ACC112 (cell line): Measurements from ENCODE around the gene C2orf81.

Source experiments
- H2AFZ ChIP-seq: fragments of 200-600 bp; sonication (generic); one replicate; pipeline ENCODE4 v1.6.0; 2017; ENCODE audit warnings: antibody characterized with exemption, low read length; ENCODE audit not compliant: unreplicated experiment
- H3K27ac ChIP-seq: fragments of 200-600 bp; sonication (generic); 2 replicates; pipeline ENCODE4 v1.5.1; 2014; ENCODE audit warnings: low read depth, mild to moderate bottlenecking, antibody characterized with exemption, low read length, moderate library complexity
- H3K27me3 ChIP-seq: fragments of 200-600 bp; sonication (generic); 2 replicates; pipeline ENCODE4 v1.6.1; 2014; ENCODE audit warnings: mild to moderate bottlenecking, antibody characterized with exemption, low read length, moderate library complexity, mixed read lengths; ENCODE audit not compliant: insufficient read depth
- H3K36me3 ChIP-seq: fragments of 200-600 bp; sonication (generic); 2 replicates; pipeline ENCODE4 v1.6.1; 2016; ENCODE audit warnings: mild to moderate bottlenecking, antibody characterized with exemption, low read length, moderate library complexity, mixed read lengths; ENCODE audit not compliant: insufficient read depth
- H3K4me1 ChIP-seq: fragments of 200-600 bp; sonication (generic); one replicate; pipeline ENCODE4 v1.6.1; 2016; ENCODE audit warnings: low read length, mixed read lengths; ENCODE audit not compliant: insufficient read depth, unreplicated experiment, control insufficient read depth
- H3K4me3 ChIP-seq: fragments of 200-600 bp; sonication (generic); 2 replicates; pipeline ENCODE4 v1.5.1; 2014; ENCODE audit warnings: mild to moderate bottlenecking, low read depth, low read length
- H3K79me2 ChIP-seq: fragments of 200-600 bp; sonication (generic); one replicate; pipeline ENCODE4 v1.6.0; 2016; ENCODE audit warnings: low read length; ENCODE audit not compliant: control insufficient read depth, unreplicated experiment, insufficient read depth

The C2orf81 gene

DNA sequence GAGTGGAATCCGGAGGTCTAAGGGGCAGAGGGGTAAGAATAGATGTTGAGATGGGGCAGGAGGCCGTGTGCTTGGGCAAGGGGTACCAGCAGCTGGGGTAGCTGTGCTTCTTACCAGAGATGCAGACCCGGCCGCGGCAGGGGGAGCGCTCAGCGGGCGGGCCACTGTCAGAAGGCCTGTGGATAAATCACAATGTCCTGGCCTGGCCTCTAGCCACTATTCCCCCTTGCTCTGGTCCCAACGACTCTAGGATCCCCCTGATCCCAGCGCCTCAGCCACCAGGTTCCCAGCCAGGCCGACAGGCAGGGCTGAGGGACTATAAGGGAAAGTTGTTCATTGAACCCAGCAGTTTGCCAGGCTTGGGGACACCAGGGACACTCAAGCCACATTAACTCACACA is 9.1 kb upstream of the C2orf81 start:
- H3K79me2 ChIP-seq, result no peaks in the 10 kb centered on the region
- H3K36me3 ChIP-seq, result no peaks in the 10 kb centered on the region
- H3K4me1 ChIP-seq, result no peaks in the 10 kb centered on the region
- no peaks in the 10 kb centered on the region for H3K27me3 ChIP-seq
- H3K27ac ChIP-seq, result no peak overlapping the region
- no peak overlapping the region for H3K4me3 ChIP-seq
- no peak overlapping the region for H2AFZ ChIP-seq

DNA sequence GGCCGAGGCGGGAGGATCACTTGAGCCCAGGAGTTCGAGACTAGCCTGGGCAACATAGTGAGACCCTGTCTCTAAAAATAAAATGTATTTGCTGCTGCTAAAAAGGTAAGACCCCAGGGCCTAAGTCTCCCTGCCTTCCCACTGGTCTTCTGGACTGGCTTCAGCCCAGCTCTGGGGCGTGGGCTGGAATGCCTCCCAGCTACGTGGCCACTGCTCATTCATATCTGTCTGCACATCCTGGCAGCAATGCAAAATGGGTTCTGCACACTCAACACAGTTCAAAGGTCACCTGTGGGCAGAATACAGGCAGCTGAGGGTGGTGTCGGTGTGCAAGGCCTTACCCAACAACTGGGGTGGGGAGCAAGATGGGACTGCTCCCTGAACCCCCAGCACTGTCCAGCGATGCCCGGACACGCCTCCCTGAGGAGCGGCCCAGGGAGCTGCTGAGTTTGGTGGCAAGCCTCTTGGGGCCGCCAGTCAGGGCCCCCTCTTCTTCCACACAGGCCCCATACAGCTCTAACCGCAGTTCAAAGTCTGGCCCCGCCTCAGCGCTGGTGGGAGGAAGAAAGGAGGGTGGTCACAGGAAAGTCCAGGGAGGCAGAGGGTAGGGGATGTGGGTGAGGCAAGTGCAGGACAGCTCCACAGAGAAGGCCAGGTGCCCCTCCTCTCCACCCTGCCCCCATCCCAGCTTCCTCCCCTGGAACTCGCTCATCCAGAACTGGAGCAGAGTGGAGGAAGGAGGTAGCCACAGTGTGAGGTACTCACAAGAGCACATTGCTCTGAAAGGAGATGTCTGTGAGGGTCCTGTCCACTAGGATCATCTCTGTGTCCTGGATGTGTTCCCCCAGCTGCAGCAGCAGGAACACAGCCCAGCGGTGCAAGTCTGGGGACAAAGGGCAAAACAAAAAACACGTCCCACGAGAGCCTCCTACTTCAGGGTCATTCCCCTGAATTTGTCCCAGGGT is 8.3 kb upstream of the C2orf81 start:
- Histone ChIP-seq H3K4me3 (no peak overlapping the region), H3K36me3 (peaks cover 4% of the 10 kb centered on the region; the same call in 1 of the 2 replicates), H3K4me1 (no peaks in the 10 kb centered on the region), H3K79me2 (no peaks in the 10 kb centered on the region), H2AFZ (no peak overlapping the region), H3K27ac (no peak overlapping the region), H3K27me3 (no peaks in the 10 kb centered on the region)

DNA sequence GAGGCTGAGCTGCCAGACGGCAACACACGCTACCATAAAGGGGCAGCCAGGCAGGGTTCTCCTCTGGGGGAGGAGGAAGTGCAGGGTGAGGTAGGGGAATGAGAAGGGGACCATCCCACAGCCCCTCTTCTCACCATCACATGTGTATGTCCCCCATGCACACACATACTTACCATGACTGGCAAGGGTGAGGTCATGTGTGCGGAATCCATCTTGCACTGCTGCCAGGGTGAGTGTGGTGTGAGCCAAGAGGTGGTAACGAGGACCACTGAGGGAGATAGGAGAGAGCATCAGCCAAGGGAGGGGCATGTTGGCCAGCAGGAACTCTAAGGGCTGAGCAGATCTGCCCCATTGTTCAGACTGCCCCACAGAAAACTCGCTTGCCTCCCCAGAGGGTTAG is 7.3 kb upstream of the C2orf81 start:
- Histone ChIP-seq H3K79me2 (no peaks in the 10 kb centered on the region), H3K4me3 (no peak overlapping the region), H3K4me1 (no peaks in the 10 kb centered on the region), H2AFZ (no peak overlapping the region), H3K27ac (no peak overlapping the region), H3K36me3 (peaks cover 4% of the 10 kb centered on the region; the same call in 1 of the 2 replicates), H3K27me3 (no peaks in the 10 kb centered on the region)

DNA sequence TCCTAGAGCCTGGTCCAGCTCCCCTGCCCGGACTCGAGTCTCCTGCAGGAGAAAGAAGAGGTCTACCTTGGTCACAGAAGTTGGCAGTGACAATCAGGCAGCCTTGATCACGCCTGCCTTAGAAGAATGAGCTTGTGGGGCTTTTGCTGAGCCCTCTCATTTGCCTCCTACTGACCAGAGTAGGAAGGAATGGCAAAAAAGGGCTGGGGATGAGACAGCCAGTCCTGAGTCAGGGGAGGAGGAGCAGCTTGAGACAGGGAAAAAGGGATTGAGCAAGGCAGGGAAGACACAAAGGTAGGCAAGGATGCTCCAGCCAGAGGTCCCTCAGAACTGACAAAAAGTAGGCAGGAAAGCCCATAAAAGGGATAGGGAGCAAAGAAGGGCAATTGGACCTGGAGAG is 6.1 kb upstream of the C2orf81 start:
- H3K27ac ChIP-seq, result no peak overlapping the region
- H3K27me3 ChIP-seq, result no peaks in the 10 kb centered on the region
- peaks cover 4% of the 10 kb centered on the region; the same call in 1 of the 2 replicates for H3K36me3 ChIP-seq
- H3K4me3 ChIP-seq, result no peak overlapping the region
- H2AFZ ChIP-seq, result no peak overlapping the region
- H3K79me2 ChIP-seq, result no peaks in the 10 kb centered on the region
- no peaks in the 10 kb centered on the region for H3K4me1 ChIP-seq

DNA sequence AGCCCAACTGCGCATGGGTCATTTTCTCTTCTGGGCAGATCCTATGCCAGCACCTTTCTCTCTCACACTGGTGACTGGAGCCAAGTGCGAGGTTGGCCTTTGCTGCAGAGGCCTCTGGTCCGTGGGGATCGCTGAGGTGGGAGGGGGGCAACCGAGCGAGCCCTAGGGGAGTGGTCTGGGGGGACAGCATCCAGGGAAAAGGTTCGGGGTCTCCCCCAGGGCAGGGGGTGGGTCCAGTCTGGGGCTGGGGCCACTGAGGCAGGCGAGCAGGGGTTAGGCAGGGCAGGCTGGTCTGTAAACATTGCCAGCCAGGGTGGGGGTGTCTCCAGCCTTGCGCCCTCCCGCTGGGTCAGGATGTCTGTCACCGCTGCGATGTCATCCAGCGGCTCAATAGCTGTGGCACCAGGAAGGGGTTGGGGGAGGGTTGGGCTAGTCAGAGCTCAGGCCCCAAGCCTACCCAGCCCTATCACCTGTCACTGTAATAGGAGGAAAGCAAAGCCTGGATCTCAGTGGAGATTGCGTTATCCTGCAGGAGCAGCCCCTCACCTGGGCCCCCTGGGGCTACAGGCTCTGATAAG is 4.9 kb upstream of the C2orf81 start:
- Histone ChIP-seq H3K36me3 (peaks cover 4% of the 10 kb centered on the region; the same call in 1 of the 2 replicates), H3K27ac (no peak overlapping the region)

DNA sequence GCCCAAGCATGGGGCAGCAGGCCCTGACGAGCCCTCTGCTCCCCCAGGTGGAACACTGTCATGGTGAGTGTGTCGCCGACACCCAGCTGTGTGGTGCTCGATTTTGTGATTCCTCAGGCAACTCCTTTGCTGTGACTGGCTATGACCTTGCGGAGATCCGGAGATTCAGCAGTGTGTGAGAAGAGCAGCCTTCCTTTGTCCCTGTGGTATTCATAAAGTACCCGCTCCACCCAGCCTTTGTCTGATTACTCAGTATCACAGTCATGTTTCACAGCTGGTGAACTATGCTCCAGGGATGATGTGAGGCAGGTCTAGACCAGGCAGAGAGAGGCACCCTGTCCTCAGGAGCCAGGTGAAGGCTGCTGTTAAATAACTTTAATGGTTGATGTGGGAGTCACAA is 4.1 kb upstream of the C2orf81 start:
- Histone ChIP-seq H3K27me3 (no peaks in the 10 kb centered on the region), H2AFZ (no peak overlapping the region), H3K79me2 (no peaks in the 10 kb centered on the region), H3K4me3 (no peak overlapping the region), H3K27ac (no peak overlapping the region), H3K4me1 (no peaks in the 10 kb centered on the region), H3K36me3 (peaks cover 4% of the 10 kb centered on the region; the same call in 1 of the 2 replicates)

More for the DNA sequence above, 4.9 kb upstream of the C2orf81 start:
- Histone ChIP-seq H3K4me3 (no peak overlapping the region), H3K4me1 (no peaks in the 10 kb centered on the region), H2AFZ (no peak overlapping the region), H3K27me3 (no peaks in the 10 kb centered on the region), H3K79me2 (no peaks in the 10 kb centered on the region)

DNA sequence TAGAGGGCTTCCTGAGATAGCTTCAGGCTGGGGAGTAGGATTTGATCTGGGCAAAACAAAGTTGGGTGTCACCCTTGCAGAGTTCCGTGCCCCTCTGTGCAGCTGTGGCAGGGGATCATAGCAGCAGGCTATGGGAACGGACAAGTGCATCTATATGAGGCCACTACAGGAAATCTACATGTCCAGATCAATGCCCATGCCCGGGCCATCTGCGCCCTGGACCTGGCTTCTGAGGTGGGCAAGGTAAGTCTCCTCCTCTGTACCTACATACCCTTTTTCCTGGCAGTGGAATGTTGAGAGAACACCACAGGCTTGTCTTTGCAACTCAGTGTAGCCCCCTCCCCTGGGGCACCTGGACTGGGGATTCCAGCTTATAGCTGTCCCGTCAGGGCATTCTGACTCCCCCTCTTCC is 3.6 kb upstream of the C2orf81 start:
- no peak overlapping the region for H2AFZ ChIP-seq
- no peak overlapping the region for H3K27ac ChIP-seq
- H3K27me3 ChIP-seq, result no peaks in the 10 kb centered on the region
- no peaks in the 10 kb centered on the region for H3K79me2 ChIP-seq
- H3K36me3 ChIP-seq, result peaks cover 4% of the 10 kb centered on the region; the same call in 1 of the 2 replicates
- no peaks in the 10 kb centered on the region for H3K4me1 ChIP-seq
- no peak overlapping the region for H3K4me3 ChIP-seq

DNA sequence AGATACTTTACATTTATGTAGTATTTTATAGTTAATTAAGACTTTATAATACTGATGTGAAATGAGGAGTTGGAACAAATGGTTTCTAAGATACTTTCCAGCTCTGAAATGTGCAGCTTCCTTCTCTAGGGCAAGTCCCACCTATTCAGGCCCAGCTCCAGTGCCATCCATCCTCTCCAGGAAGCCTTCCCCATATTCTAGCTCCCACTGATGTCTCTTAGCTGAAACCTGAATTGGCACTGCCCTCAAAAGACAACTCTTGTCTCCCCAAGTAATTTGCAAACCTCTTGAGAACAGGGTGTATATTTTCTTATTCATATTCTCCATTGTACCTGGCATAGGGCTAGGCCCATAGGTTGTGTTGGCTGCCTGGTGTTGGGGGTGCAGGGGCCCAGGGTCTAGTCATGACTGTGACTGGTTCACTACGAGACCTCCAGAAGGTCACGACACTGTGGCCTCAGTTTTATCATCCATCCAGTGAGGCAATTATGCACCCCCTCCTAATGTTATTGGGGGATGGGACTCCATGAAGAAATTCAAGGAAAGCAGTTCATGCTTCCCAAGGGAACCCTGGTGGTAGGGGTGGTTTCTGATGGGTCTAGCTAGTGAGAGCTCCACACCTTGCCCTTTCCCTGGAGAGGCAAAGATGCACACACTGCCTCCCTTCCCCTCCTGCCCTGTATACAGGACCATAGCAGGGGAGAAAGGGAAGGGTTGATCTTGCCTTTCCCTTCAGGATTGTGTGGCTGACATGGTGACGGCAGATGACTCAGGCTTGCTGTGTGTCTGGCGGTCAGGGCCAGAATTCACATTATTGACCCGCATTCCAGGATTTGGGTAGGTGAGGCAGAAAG is 2.9 kb upstream of the C2orf81 start:
- Histone ChIP-seq H2AFZ (no peak overlapping the region), H3K27ac (no peak overlapping the region), H3K36me3 (peaks cover 4% of the 10 kb centered on the region; the same call in 1 of the 2 replicates), H3K4me3 (no peak overlapping the region), H3K4me1 (peaks cover 1% of the 10 kb centered on the region), H3K27me3 (no peaks in the 10 kb centered on the region), H3K79me2 (no peaks in the 10 kb centered on the region)

DNA sequence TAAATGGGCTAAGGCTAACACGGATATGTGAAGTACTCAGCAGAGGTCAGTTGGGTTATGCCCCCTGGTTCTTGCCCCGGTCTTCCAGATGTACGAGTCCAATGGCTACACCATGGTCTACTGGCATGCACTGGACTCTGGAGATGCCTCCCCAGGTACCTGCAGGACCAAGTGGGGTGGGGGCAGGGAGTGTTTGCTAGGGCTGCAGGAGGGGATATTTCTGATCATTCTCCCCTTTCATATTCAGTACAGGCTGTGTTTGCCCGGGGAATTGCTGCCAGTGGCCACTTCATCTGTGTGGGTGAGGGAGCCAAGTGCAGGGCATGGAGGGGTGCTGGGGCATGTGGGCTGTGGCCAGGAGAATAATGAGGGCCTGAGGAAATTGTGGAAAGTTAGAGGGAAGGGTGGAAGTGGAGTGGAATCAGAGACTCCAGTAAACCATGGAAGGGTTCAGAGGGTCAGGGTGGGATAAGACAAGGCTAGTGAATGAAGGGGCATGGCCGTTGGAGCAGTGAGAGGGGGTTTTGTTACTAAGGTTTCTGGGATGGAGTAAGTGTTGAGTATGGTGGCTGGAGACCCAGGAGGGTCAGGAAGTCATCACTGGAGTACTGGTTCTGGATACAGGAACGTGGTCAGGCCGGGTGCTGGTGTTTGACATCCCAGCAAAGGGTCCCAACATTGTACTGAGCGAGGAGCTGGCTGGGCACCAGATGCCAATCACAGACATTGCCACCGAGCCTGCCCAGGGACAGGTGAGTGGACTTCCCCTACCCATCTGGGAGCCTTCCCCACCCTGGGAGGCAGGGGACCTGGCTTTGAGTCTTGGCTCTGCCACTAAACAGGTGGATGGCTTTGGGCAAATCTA is 2.0 kb upstream of the C2orf81 start:
- H2AFZ ChIP-seq, result no peak overlapping the region
- H3K27ac ChIP-seq, result no peak overlapping the region
- H3K79me2 ChIP-seq, result no peaks in the 10 kb centered on the region
- peaks cover 4% of the 10 kb centered on the region; the same call in 1 of the 2 replicates for H3K36me3 ChIP-seq
- peaks cover 3% of the 10 kb centered on the region for H3K4me1 ChIP-seq
- no peak overlapping the region for H3K4me3 ChIP-seq
- no peaks in the 10 kb centered on the region for H3K27me3 ChIP-seq
